ENCODE data around the gene TMEM42. TPM values are rescaled to one million over a fixed set of nuclear protein-coding genes. Genes with fewer than 3 reads are reported as not detected.

Gene TMEM42
- total and polyA plus RNA-seq, 7 donors: 7.5 to 15.6 (median 12.5) TPM

- DNase-seq (no peak), ATAC-seq (no peak)
- Histone ChIP-seq H3K9me3 (no peaks in the 10 kb centered on the region), H3K27ac (no peak overlapping the region), H3K4me3 (no peak overlapping the region), H3K36me3 (ENCODE audit: insufficient read depth in 1 of 2, low read depth in 1 of 2) (no peaks in the 10 kb centered on the region), H3K27me3 (ENCODE audit: insufficient read depth in 3 of 3, low read length in 2 of 3) (no peaks in the 10 kb centered on the region), H3K4me1 (peaks cover 12% of the 10 kb centered on the region)
- 91 to 97% (median 94%) methylated on average over 4 of the region's 4 CpGs for WGBS, 3 donors
- intact Hi-C loops (cut with DNase I): loop anchor here in 1 of 2 donors (5.0 kb wide), 1 partner anchor 98 kb away; the partner anchor contains the start of genes KIAA1143 and KIF15
- TF ChIP-seq, protein P1, sequence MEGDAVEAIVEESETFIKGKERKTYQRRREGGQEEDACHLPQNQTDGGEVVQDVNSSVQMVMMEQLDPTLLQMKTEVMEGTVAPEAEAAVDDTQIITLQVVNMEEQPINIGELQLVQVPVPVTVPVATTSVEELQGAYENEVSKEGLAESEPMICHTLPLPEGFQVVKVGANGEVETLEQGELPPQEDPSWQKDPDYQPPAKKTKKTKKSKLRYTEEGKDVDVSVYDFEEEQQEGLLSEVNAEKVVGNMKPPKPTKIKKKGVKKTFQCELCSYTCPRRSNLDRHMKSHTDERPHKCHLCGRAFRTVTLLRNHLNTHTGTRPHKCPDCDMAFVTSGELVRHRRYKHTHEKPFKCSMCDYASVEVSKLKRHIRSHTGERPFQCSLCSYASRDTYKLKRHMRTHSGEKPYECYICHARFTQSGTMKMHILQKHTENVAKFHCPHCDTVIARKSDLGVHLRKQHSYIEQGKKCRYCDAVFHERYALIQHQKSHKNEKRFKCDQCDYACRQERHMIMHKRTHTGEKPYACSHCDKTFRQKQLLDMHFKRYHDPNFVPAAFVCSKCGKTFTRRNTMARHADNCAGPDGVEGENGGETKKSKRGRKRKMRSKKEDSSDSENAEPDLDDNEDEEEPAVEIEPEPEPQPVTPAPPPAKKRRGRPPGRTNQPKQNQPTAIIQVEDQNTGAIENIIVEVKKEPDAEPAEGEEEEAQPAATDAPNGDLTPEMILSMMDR (IDR thresholded peaks at IDR 0.05): no peak
These were observed 1.6 kb upstream of the TMEM42 start for GRCh38 chr3:44860117-44860516.

DNA sequence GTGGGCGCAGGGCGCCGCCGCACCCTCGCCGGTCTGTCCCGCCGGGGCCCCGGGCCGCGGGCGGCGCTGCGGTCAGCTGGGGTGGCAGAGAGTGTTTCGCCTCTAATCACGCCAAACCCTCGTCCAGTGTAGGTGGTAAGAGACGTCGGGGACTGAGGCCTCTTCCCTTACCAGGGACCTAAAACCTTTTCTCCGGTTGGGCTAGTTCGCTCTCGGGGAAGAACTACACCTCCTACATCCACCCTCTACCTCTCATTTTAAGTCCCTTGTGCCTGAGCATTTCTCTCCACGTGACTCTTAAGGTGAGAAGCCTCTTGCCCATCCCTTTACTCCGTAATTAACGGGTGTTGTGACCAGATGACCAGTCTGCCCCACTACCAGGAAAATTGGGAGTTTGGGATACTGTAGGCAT, 520 bp downstream of the TMEM42 start:
- 0 to 1% (median 1%) methylated on average over 15 to 25 of the region's 25 CpGs for WGBS, 3 donors
- Histone ChIP-seq H3K4me3 (peak overlapping the region; percentile 73), H3K27me3 (ENCODE audit: insufficient read depth in 3 of 3, low read length in 2 of 3) (no peaks in the 10 kb centered on the region), H3K9me3 (no peaks in the 10 kb centered on the region), H3K36me3 (ENCODE audit: insufficient read depth in 1 of 2, low read depth in 1 of 2) (no peaks in the 10 kb centered on the region), H3K4me1 (peaks cover 21% of the 10 kb centered on the region), H3K27ac (peak overlapping the region; percentile 96)
- ATAC-seq (peak in 2 of 4 donors; percentile 23 to 28), DNase-seq (no peak)
- intact Hi-C loops (cut with DNase I): loop anchor here in 1 of 2 donors (5.0 kb wide), 1 partner anchor 100 kb away; the partner anchor contains the start of genes KIAA1143 and KIF15
- TF ChIP-seq, protein P1 (IDR thresholded peaks at IDR 0.05): no peak

DNA sequence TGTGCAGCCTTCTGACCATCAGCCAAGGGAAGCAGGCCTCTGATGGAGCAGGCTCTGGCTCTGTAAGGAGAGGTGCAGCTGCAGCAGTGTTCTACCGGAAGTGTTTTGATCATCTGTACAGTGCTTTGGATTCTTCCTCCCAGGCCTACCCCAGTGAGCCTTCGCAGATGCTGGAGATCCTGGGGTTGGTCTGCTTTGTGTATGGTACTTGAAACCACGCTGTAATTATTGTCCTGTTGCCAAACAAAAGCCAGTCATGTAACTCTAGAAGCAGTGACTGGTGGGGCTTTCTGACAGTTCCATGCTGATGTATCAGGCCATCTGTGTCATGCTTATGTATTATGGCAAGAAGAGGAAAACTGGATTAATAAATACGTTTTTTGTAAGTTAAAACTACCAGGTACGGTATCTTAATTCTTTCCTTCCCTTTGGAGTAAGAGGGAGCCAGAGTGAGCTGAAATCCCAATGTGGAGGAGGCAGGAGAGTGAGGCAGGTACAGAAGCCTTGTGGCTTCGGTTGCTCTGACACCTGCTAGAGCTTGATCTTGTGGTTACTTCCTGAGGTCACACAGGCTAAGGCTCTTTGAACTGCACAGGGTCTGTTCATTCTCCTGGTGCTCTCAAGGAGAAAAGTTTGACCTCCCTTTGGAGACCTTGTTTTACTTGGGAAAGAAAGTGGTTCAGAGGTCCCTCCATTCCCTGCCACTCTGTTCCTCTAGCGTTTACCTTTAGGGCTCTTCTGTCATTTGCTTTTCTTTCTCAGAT, 3.7 kb downstream of the TMEM42 start:
- peak overlapping the region; percentile 54 for H3K27ac ChIP-seq
- WGBS, 3 donors: 51 to 60% (median 52%) methylated on average over 7 of the region's 7 CpGs
- no peaks in the 10 kb centered on the region for H3K36me3 ChIP-seq (ENCODE audit: insufficient read depth in 1 of 2, low read depth in 1 of 2)
- TF ChIP-seq, protein P1 (IDR thresholded peaks at IDR 0.05): no peak
- no peaks in the 10 kb centered on the region for H3K9me3 ChIP-seq
- H3K27me3 ChIP-seq (ENCODE audit: insufficient read depth in 3 of 3, low read length in 2 of 3): no peaks in the 10 kb centered on the region
- peak in 1 of 4 donors; percentile 16 for ATAC-seq
- H3K4me3 ChIP-seq: no peak overlapping the region
- peaks cover 21% of the 10 kb centered on the region for H3K4me1 ChIP-seq
- intact Hi-C loops (cut with DNase I): no loop called here
- DNase-seq: no peak

- 97 to 98% (median 97%) methylated on average over 7 of the region's 7 CpGs for WGBS, 3 donors
These were observed 5.9 kb downstream of the TMEM42 start for GRCh38 chr3:44867421-44868111.

More at GRCh38 chr3:44867421-44868111, 5.9 kb downstream of the TMEM42 start:
- Histone ChIP-seq H3K4me3 (no peak overlapping the region), H3K27me3 (ENCODE audit: insufficient read depth in 3 of 3, low read length in 2 of 3) (no peaks in the 10 kb centered on the region), H3K27ac (no peak overlapping the region), H3K36me3 (ENCODE audit: insufficient read depth in 1 of 2, low read depth in 1 of 2) (no peaks in the 10 kb centered on the region), H3K9me3 (no peaks in the 10 kb centered on the region), H3K4me1 (peaks cover 16% of the 10 kb centered on the region)
- intact Hi-C loops (cut with DNase I): no loop called here
- ATAC-seq: no peak
- TF ChIP-seq, protein P1 (IDR thresholded peaks at IDR 0.05): no peak
- DNase-seq: no peak
